Tibial nerve (tissue), 4 donors: Measurements from ENCODE around the gene INPP5A. TPM values are rescaled to one million over a fixed set of nuclear protein-coding genes. Genes with fewer than 3 reads are reported as not detected.

Source experiments
- DNase-seq, 2 donors: peaks; one replicate each; pipeline ENCODE4 v3.0.0-alpha.2; 2019; ENCODE audit warnings: low spot score in 2 of 2
- H3K27ac ChIP-seq, 4 donors: fragments of 200-600 bp; sonication (generic) in 3 of 4; one replicate each; pipeline ENCODE4 v1.5.1; 2017 to 2019; ENCODE audit warnings: mild to moderate bottlenecking in 1 of 4
- H3K27me3 ChIP-seq, 2 donors: fragments of 200-600 bp; sonication (generic) in 1 of 2; one replicate each; pipeline versions ENCODE4 v1.5.1 to v1.6.0; 2017 to 2019
- H3K36me3 ChIP-seq, 3 donors: fragments of 200-600 bp; sonication (generic); one replicate each; pipeline ENCODE4 v1.5.1; 2018 to 2019
- H3K4me1 ChIP-seq, 4 donors: fragments of 200-600 bp; sonication (generic) in 3 of 4; one replicate each; pipeline ENCODE4 v1.5.1; 2017 to 2019
- H3K4me3 ChIP-seq, 4 donors: fragments of 200-600 bp; sonication (generic) in 3 of 4; one replicate each; pipeline ENCODE4 v1.5.1; 2017 to 2019; ENCODE audit warnings: mild to moderate bottlenecking in 1 of 4, moderate library complexity in 1 of 4
- H3K9me3 ChIP-seq, 4 donors: fragments of 200-600 bp; sonication (generic) in 3 of 4; one replicate each; pipeline ENCODE4 v1.5.1; 2017 to 2019
- EP300 ChIP-seq, 2 donors: sonication (generic); formaldehyde crosslinking; IDR thresholded peaks; one replicate each; pipeline ENCODE4 v1.6.1; 2017; ENCODE audit warnings: antibody characterized with exemption in 2 of 2, mild to moderate bottlenecking in 1 of 2
- POLR2A ChIP-seq, 2 donors: fragments of 450-650 bp; IDR thresholded peaks; one replicate each; pipeline ENCODE4 v1.6.1; 2017; ENCODE audit warnings: antibody characterized with exemption in 2 of 2, mild to moderate bottlenecking in 2 of 2, moderate library complexity in 2 of 2
- WGBS, 2 donors: methylation state at CpG; one replicate each; pipeline ENCODE4 v1.1.5; 2018; 5-methylcytosine and 5-hydroxymethylcytosine counted together
- total RNA-seq, 4 donors: library from RNA; depleted of rRNA; stranded (reverse); fragments of >200 nt; gene quantifications; one replicate each; pipeline ENCODE4 v1.1.0, GENCODE V29; 2016
- TF ChIP-seq, protein P1 (sequence below), 5 experiments: fragments of 200-600 bp in 3 of 5; fragments of 450-650 bp in 2 of 5; sonication (generic) in 3 of 5; IDR thresholded peaks; one replicate each; pipeline ENCODE4 v1.5.1; 2016 to 2019; ENCODE audit warnings: antibody characterized with exemption in 5 of 5, mild to moderate bottlenecking in 3 of 5, moderate library complexity in 2 of 5

Gene INPP5A
- total RNA-seq, 4 donors from 2014 or later = 73.8 to 101 (median 86.2) TPM

DNA sequence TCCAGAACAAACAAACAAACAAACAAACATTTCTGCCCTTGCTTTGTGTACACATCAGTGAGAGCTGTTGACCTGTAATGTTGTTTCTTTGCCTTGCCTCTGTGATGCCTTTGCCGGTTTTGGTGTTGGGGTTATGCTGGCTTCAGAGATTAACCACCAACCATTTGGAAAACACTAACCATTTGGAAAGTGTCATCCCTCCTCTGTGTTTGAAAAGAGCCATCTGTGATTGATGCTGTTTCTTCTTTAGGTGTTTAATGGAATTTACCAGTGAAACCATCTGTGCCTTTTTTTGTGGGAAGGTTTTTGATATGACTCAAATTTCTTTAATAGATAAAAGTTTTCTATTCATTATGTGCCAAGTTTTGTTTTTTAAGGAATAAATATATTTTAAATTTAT is 46.5 kb downstream of the INPP5A start:
- TF ChIP-seq, protein P1, sequence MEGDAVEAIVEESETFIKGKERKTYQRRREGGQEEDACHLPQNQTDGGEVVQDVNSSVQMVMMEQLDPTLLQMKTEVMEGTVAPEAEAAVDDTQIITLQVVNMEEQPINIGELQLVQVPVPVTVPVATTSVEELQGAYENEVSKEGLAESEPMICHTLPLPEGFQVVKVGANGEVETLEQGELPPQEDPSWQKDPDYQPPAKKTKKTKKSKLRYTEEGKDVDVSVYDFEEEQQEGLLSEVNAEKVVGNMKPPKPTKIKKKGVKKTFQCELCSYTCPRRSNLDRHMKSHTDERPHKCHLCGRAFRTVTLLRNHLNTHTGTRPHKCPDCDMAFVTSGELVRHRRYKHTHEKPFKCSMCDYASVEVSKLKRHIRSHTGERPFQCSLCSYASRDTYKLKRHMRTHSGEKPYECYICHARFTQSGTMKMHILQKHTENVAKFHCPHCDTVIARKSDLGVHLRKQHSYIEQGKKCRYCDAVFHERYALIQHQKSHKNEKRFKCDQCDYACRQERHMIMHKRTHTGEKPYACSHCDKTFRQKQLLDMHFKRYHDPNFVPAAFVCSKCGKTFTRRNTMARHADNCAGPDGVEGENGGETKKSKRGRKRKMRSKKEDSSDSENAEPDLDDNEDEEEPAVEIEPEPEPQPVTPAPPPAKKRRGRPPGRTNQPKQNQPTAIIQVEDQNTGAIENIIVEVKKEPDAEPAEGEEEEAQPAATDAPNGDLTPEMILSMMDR (IDR thresholded peaks at IDR 0.05) = no peak
- TF ChIP-seq POLR2A (IDR thresholded peaks at IDR 0.05) (no peak), EP300 (IDR thresholded peaks at IDR 0.05) (no peak)
- 75 to 93% methylated on average over 1 of the region's 1 CpG for WGBS, 2 donors
- Histone ChIP-seq H3K9me3 (no peaks in the 10 kb centered on the region), H3K27me3 (no peaks in the 10 kb centered on the region), H3K4me1 (peaks cover 0 to 34% (median 12%) of the 10 kb centered on the region in 4 donors), H3K4me3 (no peak overlapping the region), H3K36me3 (peaks cover 0 to 6% (median 0%) of the 10 kb centered on the region in 3 donors), H3K27ac (no peak overlapping the region)
- DNase-seq = no peak

DNA sequence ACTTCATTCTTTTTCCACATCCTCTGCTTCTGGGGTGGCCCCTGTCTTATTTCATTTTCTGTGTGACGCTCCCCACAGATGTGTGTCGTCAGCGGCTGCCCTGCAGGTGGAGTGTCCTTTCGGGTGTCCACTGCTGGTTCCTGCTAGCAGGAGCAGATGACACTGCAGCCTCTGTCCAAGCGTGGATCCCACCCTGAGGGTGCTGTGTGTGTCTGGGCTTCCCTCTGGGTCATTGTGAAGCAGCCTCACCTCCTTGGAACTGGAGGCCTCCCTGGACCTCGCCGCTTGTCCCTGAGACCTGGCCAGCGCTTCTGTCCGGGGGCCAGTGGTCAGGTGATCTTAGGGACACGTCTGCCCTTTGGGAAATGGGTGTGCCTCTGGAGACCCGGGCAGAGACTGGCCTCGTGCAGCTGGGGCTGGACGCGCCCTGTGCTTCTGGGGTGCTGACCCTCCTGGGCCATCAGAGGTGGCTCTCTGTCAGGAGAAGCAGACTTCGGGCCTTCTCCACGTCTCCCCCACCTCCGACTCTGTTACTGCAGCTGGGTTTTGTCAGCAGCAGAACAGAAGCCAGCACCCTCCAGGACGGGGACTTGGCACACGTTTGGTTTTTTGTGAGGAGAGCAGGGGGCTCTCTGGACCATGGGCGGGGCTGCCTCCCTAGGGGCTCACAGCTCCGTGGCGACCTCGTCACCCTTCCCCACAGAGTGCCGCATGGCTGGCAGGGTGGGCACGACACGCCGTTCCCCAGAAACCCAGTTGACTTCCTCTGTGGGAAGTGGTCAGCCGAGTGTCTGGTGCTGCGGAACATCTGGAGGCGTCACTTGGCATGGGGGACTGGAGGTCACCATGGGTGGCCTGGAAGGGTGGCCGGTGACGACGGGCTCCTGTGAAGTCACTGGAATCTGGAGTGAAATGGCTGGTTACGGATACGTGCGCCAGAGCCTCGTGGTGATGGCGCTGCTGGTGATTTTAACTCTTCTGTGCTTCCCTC is 48.4 kb downstream of the INPP5A start:
- Histone ChIP-seq H3K4me1 (peaks cover 0 to 47% (median 18%) of the 10 kb centered on the region in 4 donors), H3K4me3 (no peak overlapping the region)
- DNase-seq = no peak

DNA sequence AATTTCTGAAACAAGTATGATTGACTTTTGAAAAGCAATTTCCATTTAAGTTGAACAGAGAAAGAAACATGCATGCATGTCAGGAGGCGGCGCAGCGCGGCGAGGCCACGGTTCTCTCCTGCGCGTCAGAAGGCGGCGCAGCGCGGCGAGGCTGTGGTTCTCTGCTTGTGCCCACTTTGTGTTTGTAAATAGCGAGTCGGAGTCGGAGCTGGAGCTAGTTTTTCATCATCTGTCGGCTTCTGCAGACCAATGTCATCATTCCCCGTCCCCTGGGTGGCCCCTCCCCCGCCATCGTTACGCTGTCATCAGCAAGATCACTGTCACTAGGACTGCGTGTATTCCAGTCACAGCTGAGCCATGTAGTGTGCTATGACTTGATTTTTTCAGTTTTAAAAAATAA is 49.2 kb downstream of the INPP5A start:
- Histone ChIP-seq H3K9me3 (no peaks in the 10 kb centered on the region), H3K27ac (no peak overlapping the region), H3K4me1 (peaks cover 0 to 54% (median 22%) of the 10 kb centered on the region in 4 donors), H3K36me3 (no peaks in the 10 kb centered on the region), H3K4me3 (no peak overlapping the region), H3K27me3 (no peaks in the 10 kb centered on the region)
- TF ChIP-seq POLR2A (IDR thresholded peaks at IDR 0.05) (no peak), EP300 (IDR thresholded peaks at IDR 0.05) (no peak)
- TF ChIP-seq, protein P1 (IDR thresholded peaks at IDR 0.05) = no peak
- DNase-seq = no peak
- WGBS, 2 donors = 91 to 94% methylated on average over 22 of the region's 22 CpGs

More for the DNA sequence above, 48.4 kb downstream of the INPP5A start:
- no peaks in the 10 kb centered on the region for H3K27me3 ChIP-seq
- peaks cover 0 to 3% (median 0%) of the 10 kb centered on the region in 3 donors for H3K36me3 ChIP-seq
- H3K9me3 ChIP-seq = no peaks in the 10 kb centered on the region
- 73 to 77% methylated on average over 20 to 38 of the region's 38 CpGs for WGBS, 2 donors
- no peak for TF ChIP-seq POLR2A (IDR thresholded peaks at IDR 0.05)
- TF ChIP-seq, protein P1 (IDR thresholded peaks at IDR 0.05) = no peak
- TF ChIP-seq EP300 (IDR thresholded peaks at IDR 0.05) = peak in 1 of 2 donors; percentile 22
- no peak overlapping the region for H3K27ac ChIP-seq

DNA sequence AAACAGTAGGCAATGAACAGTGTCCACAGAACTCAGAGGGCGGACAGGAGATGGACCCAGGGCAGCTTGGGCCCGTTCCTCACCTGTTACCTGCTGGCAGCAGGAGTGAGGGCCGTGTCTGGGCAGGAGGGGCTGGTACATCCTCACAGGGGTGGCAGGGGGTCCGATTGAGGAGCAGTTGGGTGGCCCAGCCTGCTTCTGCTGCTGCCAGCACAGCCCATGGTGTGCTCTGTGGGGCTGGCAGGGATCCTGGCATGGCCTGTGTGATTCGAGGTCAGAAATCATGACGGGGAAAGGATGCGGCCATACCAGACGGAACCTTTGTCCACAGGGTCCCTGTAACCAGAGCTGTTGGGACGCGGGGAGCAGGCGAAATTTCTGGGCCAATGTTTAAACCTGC is 49.6 kb downstream of the INPP5A start:
- no peak for DNase-seq
- H3K27ac ChIP-seq = no peak overlapping the region
- TF ChIP-seq POLR2A (IDR thresholded peaks at IDR 0.05) (no peak), EP300 (IDR thresholded peaks at IDR 0.05) (no peak)
- TF ChIP-seq, protein P1 (IDR thresholded peaks at IDR 0.05) = no peak
- H3K27me3 ChIP-seq = no peaks in the 10 kb centered on the region
- H3K36me3 ChIP-seq = no peaks in the 10 kb centered on the region
- no peaks in the 10 kb centered on the region for H3K9me3 ChIP-seq
- H3K4me3 ChIP-seq = no peak overlapping the region
- H3K4me1 ChIP-seq = peaks cover 0 to 58% (median 23%) of the 10 kb centered on the region in 4 donors
- WGBS, 2 donors = 90 to 93% methylated on average over 11 of the region's 11 CpGs
